ENCODE results near the gene PRRC1.

Gene PRRC1

GRCh38 chr5:127602481-127602880, 85.0 kb downstream of the PRRC1 start:
- DNase-seq (ENCODE audit: insufficient read length, low spot score): no peak
- FAIRE-seq: peak; percentile 73

GRCh38 chr5:127602896-127603844, 85.7 kb downstream of the PRRC1 start:
- FAIRE-seq: peak; percentile 88
- DNase-seq (ENCODE audit: insufficient read length, low spot score): no peak
